LoVo (cell line): ENCODE measurements around the gene LILRB5.
"Not testable (repeated sequence)": the region's sequence is repeated elsewhere in the genome, so short reads cannot be mapped to it uniquely, and the experiment has no call there.

ENCODE experiments used
- DNase-seq: peaks from one replicate; pipeline ENCODE4 v3.0.0-alpha.2; 2016; ENCODE audit warnings: low spot score

LILRB5 gene

DNA sequence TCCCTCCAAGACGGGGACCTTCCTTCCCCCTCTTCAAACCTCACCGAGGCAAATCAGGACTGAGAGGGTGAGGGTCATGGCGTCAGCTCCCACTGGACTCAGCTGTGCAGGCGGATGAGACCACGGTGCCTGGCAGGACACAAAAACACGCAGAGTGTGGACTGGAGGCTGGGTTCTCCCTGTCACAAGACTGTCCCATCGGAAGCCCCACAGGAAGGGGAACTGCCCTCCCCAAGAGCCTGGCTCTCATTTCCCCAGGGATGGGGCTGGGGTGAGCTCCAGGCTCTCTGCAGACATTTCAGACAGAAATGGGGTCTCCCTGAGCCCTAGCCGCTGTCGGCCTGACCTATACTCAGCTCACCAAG lies at the start of gene LILRB5:
TSS of gene LILRB5 (minus strand) at position 158 of the 365 bp plus-strand sequence. CDS start at position 78, 80 bp downstream.
- DNase-seq, result no peak

DNA sequence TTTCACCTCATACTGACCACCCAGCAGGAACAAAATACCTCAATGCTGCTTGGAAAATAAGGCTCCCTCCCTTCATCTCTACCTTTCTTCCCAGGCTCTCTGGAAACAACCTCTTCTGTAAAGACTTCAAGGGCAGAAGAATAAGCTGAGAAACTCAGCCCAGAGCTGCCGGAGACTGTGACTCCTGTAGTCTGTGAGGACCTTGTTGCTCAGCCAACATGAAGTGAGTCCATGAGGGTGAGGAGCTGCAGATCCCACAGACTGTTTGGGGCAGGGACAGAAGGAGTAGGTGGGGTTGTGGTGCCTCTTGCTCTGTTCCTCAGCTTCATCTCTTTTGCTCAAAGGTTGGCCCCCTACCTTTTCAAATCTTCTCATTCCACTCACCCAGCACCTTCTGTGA lies 48.1 kb upstream of the LILRB5 start:
- no peak for DNase-seq

DNA sequence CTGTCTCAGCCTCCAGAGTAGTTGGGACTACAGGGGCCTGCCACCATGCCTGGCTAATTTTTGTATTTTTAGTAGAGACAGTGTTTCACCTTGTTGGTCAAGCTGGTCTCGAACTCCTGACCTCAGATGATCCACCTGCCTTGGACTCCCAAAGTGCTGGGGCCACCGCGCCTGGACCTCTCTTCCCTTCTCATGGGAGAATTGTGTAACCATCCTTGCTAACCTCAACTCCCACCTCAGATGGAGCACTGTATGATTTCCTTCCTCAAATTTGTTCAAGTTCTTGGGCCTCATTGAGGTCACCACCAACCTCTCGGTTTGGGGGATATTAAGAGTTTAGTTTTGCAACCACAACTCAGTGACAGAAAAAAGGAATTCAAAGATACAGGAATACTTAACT lies 45.2 kb upstream of the LILRB5 start:
- no peak for DNase-seq

DNA sequence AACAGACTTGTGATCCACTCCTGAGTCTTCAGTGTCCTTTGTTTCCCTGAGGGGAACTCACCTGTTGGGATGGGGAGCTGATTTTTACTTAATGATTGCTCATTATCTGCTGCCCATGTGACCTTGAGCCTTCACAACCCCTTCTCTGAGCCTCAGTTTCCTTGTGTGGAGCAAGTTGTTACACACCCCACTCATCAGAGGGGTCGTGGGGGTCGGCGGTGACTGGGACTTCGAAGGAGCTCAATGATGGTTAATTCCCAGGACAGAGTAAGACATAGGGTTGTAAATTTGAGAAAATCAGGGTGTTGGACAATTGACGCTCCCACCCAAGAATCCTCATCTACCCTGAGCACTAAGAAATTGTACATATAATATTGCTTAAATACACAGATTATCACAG lies 42.4 kb upstream of the LILRB5 start:
- DNase-seq, result no peak

DNA sequence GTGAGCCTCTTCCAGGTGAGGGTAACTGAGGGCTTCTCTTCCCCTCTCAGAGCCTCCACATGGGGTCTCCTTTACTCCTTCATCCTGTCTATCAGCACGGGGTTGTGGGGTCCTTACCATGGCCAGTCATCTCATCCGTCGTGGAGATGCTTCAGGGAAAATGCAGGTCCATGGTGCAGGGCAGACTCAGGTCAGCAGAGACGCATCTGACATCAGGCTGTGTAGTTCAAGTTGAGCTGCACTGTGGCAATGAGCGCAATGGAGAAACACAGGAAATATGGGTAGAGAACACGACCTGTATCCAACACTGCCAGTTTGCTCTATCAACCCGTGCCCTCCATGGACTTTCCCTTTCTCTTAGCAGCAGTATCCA lies 42.0 kb upstream of the LILRB5 start:
- DNase-seq, result no peak

DNA sequence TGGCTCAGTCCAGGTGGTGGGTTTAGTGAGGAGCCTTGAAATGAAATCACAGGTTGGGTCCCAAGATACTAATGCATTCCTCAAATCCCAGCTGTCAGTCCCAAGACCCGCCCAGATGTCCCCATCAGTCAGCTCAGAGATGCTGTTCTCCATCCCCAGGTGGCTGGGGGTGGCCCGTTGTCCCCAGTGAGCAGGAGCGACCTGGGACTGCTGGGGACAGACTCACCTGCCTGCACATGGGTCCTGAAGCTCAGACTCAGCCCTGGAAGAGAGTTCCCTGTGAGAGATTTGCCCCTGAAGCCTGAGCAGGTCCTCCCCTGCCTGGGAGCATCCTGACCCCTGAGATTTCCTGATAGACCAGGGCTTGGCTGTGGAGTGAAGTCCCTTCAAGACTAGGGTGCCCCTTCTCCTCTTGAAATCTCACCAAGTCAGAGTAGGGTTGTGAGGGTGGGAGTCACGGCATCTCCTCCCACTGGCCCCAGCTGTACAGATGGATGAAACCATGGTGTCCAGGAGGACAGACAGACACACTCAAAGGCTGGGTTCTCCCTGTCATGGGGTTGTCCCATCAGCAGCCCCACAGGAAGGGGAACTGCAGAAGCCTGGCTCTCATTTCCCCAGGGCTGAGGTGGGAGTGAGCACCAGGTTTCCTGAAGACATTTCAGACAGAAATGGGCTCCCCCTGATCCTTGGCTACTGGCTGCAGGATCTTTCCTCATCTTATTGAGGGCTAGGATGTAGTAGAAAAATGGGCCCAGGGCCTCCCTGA lies 41.5 kb upstream of the LILRB5 start:
- no peak for DNase-seq

DNA sequence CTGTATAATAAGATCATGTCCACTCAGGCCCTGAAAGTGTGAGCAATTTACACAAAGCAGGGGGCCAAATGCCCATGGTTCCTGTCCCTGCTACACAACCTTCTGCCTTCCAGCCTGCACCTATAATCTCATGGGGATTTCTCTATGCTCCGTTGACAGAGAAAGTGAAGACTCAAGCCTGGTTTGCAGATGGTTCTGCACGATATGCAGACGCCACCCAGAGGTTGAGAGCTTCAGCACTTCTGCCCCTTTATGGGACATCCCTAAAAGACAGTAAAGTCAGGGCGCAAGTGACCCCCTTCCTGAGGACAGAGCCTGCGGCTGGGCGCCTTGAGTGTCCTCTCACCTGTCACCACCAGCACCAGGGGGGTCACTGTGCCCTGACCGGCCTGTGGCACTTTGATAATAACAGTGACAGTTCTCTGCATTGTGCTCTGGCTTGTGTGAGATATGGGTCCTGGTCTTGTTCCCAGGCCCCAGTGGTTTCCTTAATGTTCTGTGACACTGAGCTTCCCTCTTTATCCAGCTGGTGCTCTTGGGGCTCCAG lies 40.8 kb upstream of the LILRB5 start:
- DNase-seq, result no peak

DNA sequence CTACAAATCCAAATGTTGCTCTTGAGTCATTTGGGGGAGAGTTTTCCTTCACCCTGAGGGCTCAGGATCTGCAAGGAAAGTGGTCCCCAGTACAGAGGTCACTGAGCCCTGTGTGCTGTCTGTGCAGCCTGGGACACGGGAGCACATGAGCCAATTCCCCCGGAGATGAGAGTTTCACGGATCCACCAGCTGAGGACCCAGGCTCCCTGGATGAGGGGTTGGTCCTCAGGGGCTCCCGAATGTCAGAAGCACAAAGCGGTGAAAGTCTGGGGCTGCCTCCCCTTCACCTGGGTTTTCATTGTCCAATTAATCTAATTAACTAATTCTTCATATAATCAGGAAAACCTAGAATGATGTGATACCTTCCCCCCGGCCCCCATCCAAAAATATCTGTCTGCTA lies 37.5 kb upstream of the LILRB5 start:
- DNase-seq, result no peak

DNA sequence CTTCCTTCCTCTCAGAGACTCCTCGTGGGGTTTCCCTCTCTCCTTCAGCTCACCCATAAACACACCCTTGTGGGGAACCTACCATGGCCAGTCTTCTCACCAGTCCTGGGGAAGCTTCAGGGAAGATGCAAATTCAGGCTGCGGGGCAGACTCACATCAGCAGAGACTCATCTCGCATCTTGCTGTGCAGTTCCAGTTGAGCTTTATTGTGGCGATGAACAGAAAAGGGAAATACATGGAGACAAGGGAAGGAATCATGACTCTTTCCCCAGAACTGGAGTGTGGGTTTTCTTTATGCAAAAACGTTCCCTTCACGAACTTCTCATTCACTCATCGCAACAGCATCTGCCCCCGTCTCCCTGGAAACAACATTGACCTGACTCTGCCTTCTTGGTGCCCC lies 32.1 kb upstream of the LILRB5 start:
- DNase-seq, result not testable (repeated sequence)

DNA sequence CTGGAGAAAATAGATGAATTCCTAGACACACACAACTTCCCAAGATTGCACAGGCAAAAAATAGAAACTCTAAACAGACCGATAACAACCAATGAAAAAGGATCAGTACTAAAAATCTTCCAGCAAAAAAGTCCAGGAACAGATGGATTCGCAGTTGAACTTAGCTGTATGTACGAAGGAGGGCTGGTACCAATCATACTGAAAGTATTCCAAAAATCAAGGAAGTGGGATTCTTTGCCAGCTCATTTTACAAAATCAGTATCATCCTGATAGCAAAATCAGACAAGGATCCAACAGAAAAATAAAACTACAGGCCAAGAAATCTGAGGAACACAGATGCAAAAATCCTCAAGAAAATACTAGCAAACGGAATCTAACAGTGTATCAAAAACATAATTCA lies 30.4 kb upstream of the LILRB5 start:
- no peak for DNase-seq

DNA sequence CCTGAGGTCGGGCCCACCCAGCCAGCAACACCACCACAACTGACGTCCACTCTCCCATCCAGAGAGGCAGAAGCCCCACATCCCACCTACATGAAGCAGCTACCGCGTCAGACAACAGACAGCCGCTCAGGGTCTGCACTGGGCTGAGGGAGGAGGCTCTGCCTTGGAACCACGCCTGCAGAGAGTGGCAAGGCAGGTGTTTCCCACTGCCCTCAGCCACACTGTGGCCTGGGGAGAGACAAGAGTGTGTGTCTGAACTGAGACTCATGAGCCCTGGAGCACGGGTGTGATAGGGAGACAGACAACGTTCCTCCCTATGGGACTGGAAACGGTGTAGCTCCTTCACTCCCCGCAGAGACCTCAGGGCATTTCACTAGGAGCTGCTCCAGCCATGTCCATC lies 29.2 kb upstream of the LILRB5 start:
- not testable (repeated sequence) for DNase-seq

DNA sequence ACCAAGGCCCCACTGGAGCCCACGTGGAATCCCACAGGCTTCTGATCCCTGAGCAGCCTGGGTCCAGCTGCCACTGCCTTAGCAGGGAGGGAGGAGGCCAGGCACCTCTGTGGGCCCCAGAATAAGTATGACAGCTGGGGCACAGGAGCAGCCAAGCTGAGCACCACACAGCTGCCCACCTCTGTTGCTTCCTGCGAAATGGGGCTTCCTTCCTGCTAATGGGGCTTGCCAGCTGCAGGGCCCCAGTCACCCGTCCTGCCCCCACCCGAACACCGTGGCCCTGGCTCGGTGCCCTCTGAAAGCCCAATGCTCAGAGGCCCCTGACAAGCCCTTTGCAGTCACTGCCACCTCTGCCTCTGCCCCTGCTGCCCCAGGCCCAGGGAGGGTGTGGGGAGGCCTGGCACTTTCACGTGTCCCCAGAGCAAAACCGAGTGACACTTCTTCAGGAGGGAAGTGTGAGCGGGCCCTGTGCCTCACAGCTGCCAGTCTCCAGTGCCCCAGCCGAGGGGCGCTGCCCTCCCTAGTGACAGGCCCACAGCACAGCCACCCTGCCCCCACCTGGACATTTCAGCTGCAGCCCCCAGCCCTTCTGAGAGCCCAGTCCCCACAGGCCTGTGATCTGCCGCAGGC lies 28.5 kb upstream of the LILRB5 start:
- not testable (repeated sequence) for DNase-seq

DNA sequence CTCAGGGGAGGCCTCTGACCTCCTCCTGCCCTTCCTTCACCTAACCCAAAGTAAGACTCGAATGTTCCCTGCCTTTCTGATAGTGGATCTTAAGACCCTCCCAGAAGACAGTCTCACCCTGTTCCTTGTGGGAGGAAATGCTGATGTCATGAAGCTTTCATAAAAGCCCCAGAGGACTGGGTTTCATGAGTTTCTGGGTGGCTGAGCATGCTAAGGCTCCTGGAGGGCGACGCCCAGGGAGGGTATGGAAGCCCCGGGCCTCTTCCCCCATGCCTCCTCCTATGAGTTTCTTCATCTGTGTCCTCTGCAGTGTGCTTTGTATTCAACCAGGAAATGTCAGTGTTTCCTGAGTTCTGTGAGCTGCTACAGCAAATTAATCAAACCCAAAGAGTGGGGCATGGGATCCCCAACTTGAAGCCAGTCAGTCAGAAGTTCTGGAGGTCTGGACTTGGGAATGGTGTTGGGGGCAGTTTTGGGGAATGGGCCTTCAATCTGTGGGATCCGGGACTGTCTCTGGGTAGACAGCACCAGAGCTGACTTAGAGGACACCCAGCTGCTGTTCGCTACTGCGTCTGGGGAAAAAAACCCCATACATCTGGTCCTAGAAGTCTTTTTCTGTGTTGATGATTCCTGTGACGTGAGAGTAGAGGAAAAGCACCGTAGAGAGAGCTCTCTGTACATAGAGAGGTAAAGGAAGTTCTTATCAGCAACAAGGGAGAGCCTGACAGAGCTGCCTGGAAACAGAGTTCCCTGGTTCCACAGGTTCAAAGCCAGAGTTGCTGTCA lies 25.8 kb upstream of the LILRB5 start:
- no peak for DNase-seq

DNA sequence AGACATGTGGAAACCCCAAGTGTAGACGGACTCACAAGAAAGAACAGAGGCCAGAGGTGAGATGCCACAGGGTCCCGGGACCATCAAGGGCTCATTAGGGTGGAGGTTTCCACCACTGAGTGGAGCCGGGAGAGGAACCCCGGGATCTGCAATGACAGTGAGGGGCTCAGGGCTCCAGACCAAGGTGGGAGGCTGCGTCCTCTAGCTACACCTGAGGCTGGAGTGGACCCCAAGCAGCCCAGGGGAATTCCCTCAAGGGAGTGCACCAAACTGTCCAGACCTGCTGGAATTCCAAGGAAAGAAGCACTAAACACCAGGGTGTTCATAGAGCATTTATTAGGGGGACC lies 24.6 kb upstream of the LILRB5 start:
- not testable (repeated sequence) for DNase-seq

DNA sequence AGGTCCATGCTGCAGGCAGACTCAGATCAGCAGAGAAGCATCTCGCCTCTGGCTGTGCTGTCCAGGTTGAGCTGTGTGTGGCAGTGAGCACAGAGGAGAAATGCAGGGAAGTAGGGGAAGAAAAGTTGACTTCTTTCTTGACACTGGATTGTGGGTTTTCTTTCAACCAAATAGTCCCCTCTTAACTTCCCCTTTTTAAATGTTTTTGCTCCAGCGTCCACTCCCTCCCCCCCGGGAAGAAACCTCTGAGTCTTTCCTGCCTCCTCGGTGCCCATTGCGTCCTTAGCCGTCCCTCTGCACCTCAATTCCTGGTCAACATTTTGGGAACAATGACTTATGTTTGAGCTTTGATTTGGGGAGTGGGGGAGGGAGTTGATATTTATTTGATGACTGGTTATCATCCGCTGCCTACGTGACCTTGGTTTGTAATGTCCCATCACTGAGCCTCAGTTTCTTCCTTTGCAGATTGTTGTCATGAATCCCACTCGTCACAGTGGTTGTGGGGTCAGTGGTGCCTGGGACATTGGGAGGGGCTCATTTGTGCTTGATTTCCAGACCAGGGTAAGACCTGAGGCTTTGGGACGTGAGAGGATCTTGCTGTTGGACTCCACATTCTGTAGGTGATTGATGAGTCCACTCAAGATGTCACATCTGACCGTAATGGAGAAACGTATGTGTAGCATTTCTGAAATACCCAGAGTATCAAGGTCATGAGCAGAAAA lies 24.1 kb upstream of the LILRB5 start, which contains the start of gene LILRB2:
TSS of gene LILRB2 (minus strand) at position 104 of the 722 bp plus-strand sequence. CDS start 614 bp downstream, outside the sequence.
- no peak for DNase-seq

DNA sequence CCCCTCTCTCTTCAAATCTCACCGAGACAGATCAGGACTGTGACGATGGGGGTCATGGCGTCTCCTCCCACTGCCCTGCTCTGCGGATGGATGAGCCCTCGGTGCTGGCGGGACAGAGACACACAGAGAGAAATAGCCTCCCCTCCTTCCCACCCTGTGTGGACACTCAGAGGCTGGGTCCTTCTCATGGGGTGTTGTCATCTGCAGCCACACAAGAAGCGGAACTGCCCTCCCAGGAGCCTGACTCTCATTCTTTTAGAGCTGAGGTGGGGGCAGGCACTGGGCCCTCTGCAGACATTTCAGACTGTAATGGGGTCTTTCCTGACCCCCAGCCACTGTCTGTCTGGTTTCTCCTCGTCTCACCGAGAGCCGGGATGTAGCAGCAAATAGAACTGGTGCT lies 23.4 kb upstream of the LILRB5 start:
- DNase-seq, result not testable (repeated sequence)

DNA sequence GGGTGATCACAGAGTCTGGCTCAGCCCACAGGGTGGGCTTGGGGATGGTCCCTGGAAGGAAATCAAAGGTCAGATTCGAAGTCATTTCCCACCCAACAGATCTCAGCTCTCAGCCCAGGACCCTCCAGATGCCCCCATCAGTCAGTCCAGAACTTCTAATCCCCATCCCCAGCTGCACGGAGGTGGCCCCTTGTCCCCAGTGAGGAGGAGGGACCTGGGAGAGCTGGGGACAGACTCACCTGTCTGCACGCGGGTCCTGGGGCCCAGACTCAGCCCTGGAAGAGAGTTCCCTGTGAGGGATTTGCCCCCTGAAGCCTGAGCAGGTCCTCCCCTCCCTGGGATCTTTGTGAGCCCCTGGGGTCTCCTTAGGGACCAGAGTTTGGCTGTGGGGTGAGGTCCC lies 23.0 kb upstream of the LILRB5 start:
- not testable (repeated sequence) for DNase-seq

DNA sequence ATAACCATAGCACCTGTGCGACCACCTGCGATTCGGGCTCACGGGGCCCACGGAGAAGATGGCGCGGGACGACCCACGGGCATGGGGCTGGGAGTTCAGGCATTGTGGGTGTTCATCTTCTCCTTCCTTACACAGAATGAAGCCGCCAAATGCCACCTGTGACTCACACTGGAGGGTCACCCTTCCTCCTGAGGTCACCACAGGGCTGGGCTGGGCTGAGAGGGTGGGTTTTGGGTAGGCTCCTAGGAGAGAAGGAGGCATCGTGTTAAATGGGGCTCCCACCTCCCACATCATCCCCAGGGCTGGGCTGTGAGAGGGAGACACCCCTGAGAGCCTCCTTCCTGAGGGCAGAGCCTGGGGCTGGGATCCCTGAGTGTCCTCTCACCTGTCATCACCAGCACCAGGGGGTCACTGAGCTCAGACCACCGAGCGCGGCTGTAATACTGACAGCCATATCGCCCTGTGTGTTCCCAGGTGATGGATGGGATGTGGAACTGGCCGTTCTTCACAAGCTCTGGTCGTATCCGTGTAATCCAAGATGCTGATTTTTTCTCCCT lies 22.4 kb upstream of the LILRB5 start:
- DNase-seq, result no peak

DNA sequence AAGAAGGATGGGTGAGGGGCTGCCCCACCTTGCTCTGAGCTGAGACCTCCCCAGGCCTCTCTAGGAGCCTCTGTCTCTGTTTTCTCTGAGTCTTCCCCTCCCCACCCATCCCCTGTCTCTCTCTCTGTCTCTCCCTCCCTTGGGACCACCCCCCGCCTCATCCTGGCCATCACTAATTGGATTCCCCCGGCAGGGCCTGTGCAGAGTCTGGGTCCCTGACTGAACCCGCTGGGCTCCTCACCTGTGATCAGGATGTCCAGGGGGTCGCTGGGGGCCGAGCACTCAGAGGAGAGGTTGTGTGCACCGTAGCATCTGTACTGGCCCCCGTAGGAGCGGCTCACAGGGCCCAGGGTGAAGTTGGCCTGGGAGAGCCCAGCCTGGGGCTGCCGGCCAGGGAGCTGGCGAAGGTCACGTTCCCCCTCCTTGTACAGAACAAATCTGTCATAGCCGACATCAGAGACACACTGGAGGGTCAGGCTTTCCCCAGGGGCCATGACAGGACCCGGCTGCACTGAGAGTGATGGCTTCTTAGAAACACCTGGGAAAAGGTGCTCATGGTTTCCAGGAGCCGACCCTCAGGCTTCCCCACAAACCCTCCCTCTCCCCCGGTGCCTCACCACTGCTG lies 21.6 kb upstream of the LILRB5 start:
- not testable (repeated sequence) for DNase-seq

DNA sequence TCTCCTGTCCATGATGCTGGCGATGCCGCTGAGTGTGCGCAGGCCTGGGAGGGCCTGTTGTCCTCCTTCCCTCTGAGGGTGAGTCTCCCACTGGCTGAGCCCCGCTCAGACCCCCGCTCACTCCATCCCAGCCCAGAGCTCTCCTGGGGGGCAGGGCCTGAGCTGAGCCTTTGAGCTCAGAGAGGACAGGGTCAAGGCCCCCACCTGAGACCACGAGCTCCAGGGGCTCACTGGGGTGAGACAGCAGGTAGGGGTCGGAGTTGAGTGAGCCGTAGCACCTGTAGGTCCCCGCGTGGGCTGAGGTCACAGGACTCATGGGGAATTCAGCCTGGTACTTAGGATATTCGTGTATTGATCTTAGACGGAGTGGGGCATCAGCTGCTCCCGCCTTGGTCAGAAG lies 21.0 kb upstream of the LILRB5 start:
- not testable (repeated sequence) for DNase-seq

DNA sequence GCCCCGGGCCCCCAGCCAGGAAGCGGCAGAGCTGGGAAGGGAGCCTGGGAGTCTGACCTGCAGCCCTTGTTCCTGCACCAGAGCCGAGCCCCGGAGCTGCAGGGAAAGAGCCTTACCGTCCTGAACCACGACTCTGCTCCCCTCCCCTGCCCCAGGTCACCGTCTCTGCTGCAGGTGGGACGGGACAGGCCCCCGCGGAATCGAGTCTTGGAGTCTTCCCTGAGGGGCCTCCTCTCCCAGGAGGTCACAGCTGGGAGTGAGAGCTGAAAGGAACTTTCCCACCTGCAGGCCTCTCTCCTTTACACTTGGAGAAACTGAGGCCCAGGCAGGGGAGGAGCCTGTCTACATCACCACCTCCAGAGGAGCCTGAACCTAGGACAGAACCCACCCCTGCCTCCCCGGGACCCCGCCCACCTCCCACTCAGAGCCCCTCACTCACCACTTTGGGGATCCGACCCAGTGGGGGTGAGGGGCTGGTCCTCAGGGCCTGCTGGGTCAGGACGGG lies 20.1 kb upstream of the LILRB5 start:
- DNase-seq, result not testable (repeated sequence)
